Urinary bladder (tissue), 4 donors: ENCODE results near the gene AKNA. TPM values are rescaled to one million over a fixed set of nuclear protein-coding genes. Genes with fewer than 3 reads are reported as not detected.

ENCODE experiments used
- DNase-seq: peaks from one replicate; pipeline ENCODE4 v3.0.0-alpha.2; 2015; ENCODE audit errors: extremely low spot score
- H3K27ac ChIP-seq: one replicate; pipeline ENCODE4 v1.5.1; 2013; ENCODE audit warnings: low read depth, mild to moderate bottlenecking, moderate library complexity
- H3K36me3 ChIP-seq: one replicate; pipeline ENCODE4 v1.6.1; 2013; ENCODE audit warnings: mild to moderate bottlenecking, moderate library complexity; ENCODE audit not compliant: insufficient read depth
- H3K4me1 ChIP-seq: one replicate; pipeline ENCODE4 v1.6.1; 2013; ENCODE audit warnings: mild to moderate bottlenecking, moderate library complexity; ENCODE audit not compliant: insufficient read depth
- H3K4me3 ChIP-seq: one replicate; pipeline ENCODE4 v1.5.1; 2013; ENCODE audit warnings: low read depth, low read length
- WGBS: extraction: QIAGEN DNeasy Blood & Tissue Kit; methylation state at CpG from one replicate; pipeline ENCODE4 v1.1.7; 2013; 5-methylcytosine and 5-hydroxymethylcytosine counted together
- polyA plus RNA-seq: library from polyadenylated mRNA; stranded (reverse); fragments of 200-250 nt; gene quantifications from one replicate; pipeline ENCODE4 v1.2.3, GENCODE V29; 2013
- total RNA-seq: library from RNA; depleted of rRNA; stranded (reverse); fragments of >200 nt; gene quantifications from one replicate; pipeline ENCODE4 v1.2.3, GENCODE V29; 2014
- donor health status: healthy with polysubstance abuse.
- donor health status: healthy.

AKNA gene
- total and polyA plus RNA-seq, 2 donors, result 21.2 to 25.5 TPM

DNA sequence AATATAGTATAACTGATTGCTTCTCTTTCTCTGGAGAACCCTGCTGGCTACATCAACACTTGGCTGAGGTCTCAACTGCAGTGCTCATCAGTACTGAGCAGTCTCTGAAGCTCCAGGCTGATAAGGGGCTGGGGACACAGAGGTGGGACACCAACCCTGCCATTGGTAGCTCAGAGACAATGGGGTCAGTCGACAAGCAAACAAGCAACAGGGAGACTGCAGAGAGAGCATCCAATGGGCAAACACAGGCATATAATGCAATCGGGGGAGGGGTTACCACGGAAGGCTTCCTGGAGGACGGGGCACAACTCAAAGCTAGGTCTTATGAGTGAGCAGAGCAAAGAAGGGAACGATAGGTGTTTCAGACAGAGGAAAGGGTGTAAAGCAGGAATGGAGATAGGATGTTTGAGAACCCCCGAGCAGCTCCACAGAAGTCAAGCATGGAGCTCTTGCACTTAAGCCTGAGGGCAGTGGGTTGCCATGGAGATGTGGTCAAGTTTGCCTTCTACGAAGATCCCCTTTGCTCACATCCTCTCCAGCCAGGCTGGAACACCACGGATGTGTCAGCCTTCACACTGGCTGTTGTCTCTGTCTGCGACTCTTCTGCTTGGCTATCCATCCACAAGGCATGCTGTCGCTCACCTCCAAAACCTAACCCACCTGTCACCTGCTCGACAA lies 21.5 kb upstream of the AKNA start:
- Histone ChIP-seq H3K4me1 (no peaks in the 10 kb centered on the region), H3K27ac (no peak overlapping the region), H3K4me3 (no peak overlapping the region), H3K36me3 (no peaks in the 10 kb centered on the region)
- DNase-seq, result no peak
- 72% methylated on average over 11 of the region's 11 CpGs for WGBS

DNA sequence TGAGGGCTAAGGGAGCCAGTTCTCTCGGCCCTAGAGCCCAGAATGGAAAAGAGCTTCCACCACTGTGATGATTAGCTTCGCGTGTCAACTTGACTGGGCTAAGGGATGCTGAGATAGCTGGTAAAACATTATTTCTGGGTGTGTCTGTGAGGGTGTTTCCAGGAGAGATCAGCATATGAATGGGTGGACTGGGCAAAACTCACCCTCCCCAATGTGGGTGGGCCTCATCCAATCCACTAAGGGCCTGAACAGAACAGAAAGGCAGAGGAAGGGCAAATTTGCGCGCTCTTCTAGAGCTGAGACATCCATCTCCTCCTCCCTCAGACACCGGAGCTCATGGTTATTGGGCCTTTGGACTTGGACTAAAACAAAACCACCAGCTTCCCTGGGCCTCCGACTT lies 20.9 kb upstream of the AKNA start:
- WGBS, result 87% methylated on average over 7 of the region's 7 CpGs
- no peaks in the 10 kb centered on the region for H3K36me3 ChIP-seq
- DNase-seq, result no peak

DNA sequence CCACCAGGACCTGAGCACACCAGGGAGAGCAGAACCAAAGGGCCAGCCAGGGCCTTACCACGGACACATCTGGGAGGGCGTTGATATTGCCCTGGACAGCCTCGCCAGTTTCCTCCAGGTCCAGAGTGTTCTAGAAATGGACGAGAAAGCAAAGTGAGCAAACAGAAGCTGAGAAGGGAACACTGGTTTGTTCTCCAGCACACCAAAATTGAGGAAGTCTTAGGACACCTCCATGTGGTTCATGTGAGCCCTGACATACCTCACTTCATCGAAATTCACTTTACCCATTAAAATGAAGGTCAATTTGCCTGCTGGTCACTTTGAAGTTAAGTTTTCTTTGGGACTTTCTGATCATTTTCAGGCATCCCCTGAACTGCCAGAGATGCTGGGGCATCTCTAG lies 20.1 kb upstream of the AKNA start:
- 86% methylated on average over 5 of the region's 5 CpGs for WGBS
- no peak overlapping the region for H3K4me3 ChIP-seq
- DNase-seq, result no peak

More for the DNA sequence above, 20.9 kb upstream of the AKNA start:
- H3K27ac ChIP-seq, result no peak overlapping the region
- no peak overlapping the region for H3K4me3 ChIP-seq
- H3K4me1 ChIP-seq, result no peaks in the 10 kb centered on the region

DNA sequence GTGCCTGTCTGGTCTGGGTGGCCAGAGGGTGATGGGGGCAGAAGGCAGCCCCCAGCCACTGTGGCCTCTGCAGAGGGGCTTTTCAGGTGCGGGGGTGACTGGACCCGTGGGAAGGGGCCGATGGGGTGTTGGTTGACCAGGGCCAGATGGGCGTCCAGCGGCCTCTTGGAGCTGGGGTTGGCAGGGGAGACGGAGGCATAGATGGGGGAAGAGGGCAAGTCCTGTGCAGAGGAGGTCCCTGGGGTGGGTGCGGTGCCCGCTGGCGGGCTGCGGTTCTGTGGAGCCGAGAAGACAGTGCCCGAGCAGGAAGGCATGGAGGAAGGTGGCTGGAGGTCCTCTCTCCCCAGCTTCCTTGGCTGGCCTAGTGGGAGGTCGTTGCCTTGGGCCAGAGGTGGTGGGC lies 18.7 kb upstream of the AKNA start:
- 90% methylated on average over 13 of the region's 13 CpGs for WGBS
- H3K36me3 ChIP-seq, result no peaks in the 10 kb centered on the region
- H3K4me3 ChIP-seq, result no peak overlapping the region
- H3K27ac ChIP-seq, result no peak overlapping the region
- H3K4me1 ChIP-seq, result no peaks in the 10 kb centered on the region
- DNase-seq, result no peak

More for the DNA sequence above, 20.1 kb upstream of the AKNA start:
- Histone ChIP-seq H3K4me1 (no peaks in the 10 kb centered on the region), H3K36me3 (no peaks in the 10 kb centered on the region), H3K27ac (no peak overlapping the region)

DNA sequence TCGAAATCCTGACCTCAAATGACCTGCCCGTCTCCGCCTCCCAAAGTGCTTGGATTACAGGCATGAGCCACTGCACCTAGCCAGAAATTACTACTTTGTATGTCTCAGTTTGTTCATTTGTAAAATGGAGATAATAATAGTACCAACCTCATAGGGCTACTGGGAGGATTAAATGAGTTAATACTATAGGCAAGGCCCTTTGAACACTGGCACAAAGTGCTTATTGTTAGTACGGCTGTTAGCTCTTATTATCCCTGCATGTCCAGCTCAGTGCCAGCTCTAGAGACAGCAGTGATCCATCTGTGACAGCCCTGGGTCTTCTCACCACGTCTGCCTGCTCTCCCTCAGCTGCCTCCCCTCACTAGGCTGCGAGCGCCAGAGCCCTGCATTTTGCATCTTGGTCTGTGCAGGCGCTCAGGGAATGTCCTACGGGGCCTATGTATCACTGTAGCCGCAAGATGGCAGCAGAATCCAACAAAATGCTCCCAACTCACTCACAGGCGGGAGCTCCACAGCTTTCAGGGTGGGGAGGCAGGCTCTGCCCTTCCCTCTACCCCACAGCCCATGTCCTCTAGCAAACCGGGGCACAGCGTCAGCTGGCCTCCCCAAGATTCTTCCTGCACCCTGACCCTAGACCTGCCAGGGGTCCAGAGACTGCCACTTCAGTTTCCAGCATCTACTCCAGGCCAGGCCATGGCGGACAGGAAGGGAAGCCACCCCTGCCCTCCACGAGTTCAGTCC lies 17.7 kb upstream of the AKNA start:
- H3K27ac ChIP-seq, result no peak overlapping the region
- no peaks in the 10 kb centered on the region for H3K36me3 ChIP-seq
- H3K4me1 ChIP-seq, result no peaks in the 10 kb centered on the region
- WGBS, result 30% methylated on average over 15 of the region's 15 CpGs
- no peak overlapping the region for H3K4me3 ChIP-seq
- DNase-seq, result no peak

DNA sequence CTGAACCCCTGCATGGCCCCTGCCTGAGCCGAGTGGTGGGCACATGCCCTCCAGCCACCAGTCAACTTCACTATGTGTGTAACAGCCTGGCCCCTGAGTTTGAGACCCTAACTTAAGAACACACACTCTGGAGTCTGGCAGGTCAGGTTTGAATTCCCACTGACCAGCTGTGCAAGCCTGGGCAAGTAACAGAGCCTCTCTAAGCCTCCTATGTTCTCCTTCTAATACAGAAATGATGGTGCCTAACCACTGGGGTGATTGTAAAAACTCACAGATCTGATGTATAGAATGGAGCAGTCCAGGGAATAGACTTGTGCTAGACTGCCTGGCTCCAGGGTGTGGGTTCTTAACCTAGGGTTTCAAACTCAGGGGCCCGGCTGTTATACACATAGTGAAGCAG lies 16.7 kb upstream of the AKNA start:
- DNase-seq, result no peak
- H3K36me3 ChIP-seq, result no peaks in the 10 kb centered on the region
- no peak overlapping the region for H3K4me3 ChIP-seq
- H3K4me1 ChIP-seq, result no peaks in the 10 kb centered on the region
- WGBS, result 77% methylated on average over 2 of the region's 2 CpGs
- H3K27ac ChIP-seq, result no peak overlapping the region

DNA sequence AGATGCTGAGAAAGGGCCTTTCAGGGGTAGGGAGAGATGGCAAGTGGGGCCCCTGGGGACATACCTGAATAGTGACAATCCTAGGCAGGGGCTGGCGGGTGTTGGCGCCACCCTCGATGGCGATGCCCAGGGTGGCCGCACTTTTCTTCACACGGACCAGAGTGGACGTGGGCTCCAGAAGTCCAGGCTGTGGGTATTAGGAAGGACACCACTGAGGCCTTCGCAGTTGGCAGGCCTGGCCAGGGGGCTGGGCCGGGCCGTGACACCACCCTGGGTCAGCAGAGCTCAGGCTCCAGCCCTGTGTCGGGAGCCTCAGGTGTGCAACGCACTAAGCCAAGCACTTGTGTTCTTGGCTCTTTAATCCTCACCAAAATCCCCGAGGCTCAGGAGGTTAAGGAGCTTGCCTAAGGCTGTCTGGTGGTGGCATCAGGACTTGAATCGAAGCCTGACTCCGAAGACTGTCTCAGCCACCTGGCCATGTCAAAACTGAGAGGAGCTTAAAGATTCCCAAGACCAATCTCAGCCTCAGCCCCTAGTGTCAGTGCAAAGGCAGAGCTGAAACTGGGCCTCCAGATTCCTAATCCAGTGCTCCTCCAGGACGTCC lies 15.5 kb upstream of the AKNA start:
- Histone ChIP-seq H3K27ac (no peak overlapping the region), H3K4me3 (no peak overlapping the region), H3K4me1 (no peaks in the 10 kb centered on the region), H3K36me3 (no peaks in the 10 kb centered on the region)
- WGBS, result 94% methylated on average over 16 of the region's 16 CpGs
- no peak for DNase-seq

DNA sequence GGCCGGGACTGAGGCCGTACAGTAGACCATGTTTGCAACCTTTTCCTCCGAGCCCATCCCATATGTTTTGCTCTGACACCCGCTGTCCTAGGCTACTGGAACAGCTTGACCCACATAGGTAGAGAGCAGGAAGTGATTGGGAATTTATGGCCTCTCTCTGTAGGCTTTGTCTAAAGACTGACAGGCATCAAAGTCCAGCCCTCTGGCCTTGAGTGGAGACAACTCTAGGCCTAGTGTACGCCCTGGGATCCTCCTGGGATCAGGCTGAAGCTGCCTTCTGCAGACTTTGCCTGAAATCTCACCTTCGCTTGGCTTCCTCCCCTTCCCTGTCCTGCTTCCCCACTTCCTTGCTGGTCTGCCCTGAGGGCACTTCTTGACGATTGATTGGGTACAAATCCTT lies 13.6 kb upstream of the AKNA start:
- H3K36me3 ChIP-seq, result no peaks in the 10 kb centered on the region
- H3K27ac ChIP-seq, result no peak overlapping the region
- no peak for DNase-seq
- H3K4me1 ChIP-seq, result no peaks in the 10 kb centered on the region
- no peak overlapping the region for H3K4me3 ChIP-seq
- 82% methylated on average over 7 of the region's 7 CpGs for WGBS

DNA sequence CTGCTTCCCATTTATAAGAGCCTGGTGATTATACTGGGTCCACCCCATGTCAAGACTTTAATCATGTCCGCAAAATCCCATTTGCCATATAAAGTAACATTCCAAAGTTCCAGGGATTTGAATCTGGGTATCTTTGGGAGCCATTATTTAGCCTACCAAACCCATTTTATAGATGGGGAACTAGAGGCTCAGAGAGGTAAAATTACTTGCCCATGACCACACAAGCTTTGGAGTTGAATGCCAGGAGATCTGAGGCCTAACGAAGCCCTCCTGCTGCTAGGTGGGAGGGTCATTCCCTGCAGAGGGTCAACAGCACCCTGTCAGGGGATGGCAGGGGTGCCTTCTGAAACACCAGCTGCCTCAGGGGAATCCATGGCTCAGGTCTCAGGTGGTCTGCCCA lies 13.0 kb upstream of the AKNA start:
- no peak for DNase-seq
- no peaks in the 10 kb centered on the region for H3K36me3 ChIP-seq
- H3K4me3 ChIP-seq, result no peak overlapping the region
- H3K27ac ChIP-seq, result no peak overlapping the region
- H3K4me1 ChIP-seq, result no peaks in the 10 kb centered on the region
- 71% methylated on average over 2 of the region's 2 CpGs for WGBS

DNA sequence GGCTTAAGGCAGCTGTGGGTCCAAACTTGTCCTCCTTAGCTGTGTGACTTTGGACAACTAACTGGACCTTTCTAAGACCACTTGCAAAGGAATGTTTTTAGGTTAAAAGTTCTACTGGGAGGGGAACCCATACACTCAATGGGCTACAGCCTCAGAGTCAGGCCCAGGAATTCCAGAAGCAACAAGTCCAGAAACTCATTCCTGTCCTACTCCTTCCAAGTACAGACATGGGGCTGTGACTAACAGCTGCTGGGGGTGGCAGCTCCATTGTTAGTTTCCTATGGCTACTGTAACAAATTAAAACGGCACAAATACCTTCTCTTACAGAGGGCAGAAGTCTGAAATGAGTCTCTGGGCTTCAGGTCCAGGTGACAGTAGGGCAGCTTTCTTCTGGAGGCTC lies 12.4 kb upstream of the AKNA start:
- no peak for DNase-seq
- H3K27ac ChIP-seq, result no peak overlapping the region
- no peaks in the 10 kb centered on the region for H3K36me3 ChIP-seq
- 62% methylated on average over 1 of the region's 1 CpG for WGBS
- H3K4me3 ChIP-seq, result no peak overlapping the region
- H3K4me1 ChIP-seq, result no peaks in the 10 kb centered on the region

DNA sequence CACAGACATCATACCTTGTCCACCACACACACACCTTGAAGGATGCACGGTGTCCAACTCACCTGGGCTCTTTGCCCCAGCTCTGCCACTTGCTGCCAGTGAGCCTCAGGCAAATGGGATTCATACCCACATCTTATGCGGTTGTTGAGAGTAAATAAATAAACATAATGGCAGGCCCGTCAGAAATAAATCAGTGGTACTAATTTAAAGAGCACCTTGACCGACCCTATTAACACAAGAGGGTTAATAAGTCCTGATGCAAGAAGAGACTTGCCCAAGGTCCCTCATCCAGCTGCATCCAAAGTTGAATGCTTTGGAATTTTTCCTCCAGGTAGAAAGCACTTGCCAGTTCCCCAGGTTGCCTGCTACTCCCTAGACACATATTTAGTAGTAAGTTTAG lies 11.6 kb upstream of the AKNA start:
- H3K4me3 ChIP-seq, result no peak overlapping the region
- no peaks in the 10 kb centered on the region for H3K4me1 ChIP-seq
- no peak for DNase-seq
- WGBS, result 86% methylated on average over 4 of the region's 4 CpGs
- no peaks in the 10 kb centered on the region for H3K36me3 ChIP-seq
- H3K27ac ChIP-seq, result no peak overlapping the region

DNA sequence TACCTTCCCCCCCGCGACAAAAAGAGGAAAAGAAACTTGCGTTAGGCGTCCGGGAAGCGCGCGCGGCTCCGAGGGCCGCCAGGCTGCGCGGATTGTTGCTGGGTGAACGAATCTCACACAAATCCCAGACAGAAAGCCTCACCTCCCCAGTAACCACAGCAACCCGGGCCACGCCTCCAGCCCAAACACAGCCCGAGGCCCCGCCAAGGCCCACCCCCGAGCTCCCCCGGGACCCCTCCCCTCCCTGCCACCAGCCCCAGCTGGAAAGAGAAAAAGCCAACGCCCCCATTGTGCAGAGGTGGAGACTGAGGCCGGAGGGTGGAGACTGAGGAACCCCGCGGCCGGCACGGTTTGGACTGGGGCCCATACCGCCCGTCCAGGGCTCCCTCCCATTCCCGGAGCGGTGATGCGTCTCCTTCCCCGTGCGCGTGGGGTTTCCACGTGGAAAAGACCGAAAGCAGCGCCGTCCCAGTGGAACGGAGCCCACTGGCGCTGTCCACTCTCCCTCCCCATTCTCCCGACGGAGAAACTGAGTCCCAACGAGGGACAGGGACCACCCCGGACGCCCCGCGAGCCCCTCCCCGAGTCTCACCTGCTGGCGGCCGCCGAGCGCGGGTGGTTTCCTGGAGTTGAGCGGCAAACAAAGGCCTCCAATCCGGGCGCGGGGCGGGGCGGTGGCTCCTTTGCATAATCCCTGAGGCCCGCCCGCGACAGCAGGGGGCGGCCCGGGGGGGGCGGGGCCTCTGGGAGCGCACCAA lies 10.2 kb upstream of the AKNA start:
- Histone ChIP-seq H3K36me3 (no peaks in the 10 kb centered on the region), H3K27ac (peak overlapping the region; percentile 88), H3K4me3 (peak overlapping the region; percentile 76), H3K4me1 (no peaks in the 10 kb centered on the region)
- under 1% methylated on average over 66 of the region's 66 CpGs for WGBS
- peak; percentile 83 for DNase-seq

DNA sequence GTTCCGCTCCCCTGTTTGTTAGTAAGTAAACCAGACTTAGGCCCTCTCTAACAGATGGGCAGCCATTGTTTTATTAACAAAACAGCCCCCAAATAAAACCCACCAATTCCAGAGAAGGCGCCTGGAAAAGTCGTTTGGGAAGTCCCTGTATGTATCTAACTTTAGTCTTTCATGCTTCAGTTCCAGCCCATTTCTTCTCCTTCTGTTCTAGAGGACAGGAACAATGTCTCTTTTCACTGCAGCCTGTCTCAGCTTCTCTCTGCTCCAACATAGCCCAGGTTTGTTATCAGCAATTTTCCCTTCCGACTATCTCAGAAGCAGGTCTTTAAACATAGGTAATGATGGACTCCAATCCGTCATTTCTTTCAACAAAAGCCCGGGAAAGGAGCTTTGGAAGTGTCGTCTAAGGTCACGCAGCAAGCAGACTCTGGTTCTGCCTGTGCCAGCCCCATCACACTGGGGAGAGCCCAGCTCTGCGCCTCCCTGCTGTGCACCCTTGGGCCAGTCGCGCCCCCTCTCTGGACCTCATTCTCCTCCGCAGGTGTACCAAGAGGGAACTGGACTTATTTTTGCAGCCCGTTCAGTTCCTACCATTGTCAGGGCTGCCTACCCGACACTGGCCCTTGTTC lies 9.6 kb upstream of the AKNA start:
- DNase-seq, result no peak
- Histone ChIP-seq H3K36me3 (no peaks in the 10 kb centered on the region), H3K4me3 (peak overlapping the region; percentile 76), H3K4me1 (no peaks in the 10 kb centered on the region), H3K27ac (peak overlapping the region; percentile 75)
- 26% methylated on average over 14 of the region's 14 CpGs for WGBS
